GM18870 (cell line): Measurements from ENCODE around the gene KRTAP10-10.
"Not testable (repeated sequence)": the region's sequence is repeated elsewhere in the genome, so short reads cannot be mapped to it uniquely, and the experiment has no call there.

ENCODE experiments used
- ATAC-seq: cut with Tn5 transposase; IDR thresholded peaks from one replicate; pipeline ENCODE4 v1.9.1; 2021; ENCODE audit warnings: moderate library complexity; ENCODE audit not compliant: unreplicated experiment

KRTAP10-10 gene

DNA sequence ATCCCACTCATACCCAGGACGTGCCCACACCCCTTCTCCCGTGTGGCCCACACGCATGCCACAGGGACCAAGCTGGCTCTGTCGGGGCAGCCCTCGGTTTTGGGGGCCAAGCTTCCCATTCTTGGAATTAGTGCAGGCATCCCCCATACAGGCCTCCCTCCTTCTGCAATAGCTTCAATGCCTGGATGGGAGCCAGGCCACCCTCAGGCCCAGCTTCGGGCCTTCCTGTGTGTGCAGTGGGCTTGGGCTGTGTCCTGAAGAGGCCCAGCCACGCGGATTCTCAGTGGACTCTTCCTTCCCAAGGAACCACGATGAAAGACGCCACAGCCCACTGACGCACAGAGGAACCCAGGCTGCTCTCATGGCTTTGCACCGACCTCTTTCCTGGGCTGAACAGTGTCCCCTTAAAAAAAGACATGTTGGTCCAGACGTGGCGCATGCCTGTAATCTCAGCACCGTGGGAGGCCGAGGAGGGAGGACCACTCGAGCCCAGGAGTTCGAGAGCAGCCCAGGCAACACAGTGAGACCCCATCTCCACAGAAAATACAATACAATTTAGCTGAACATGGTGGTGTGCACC lies 12.5 kb downstream of the KRTAP10-10 start:
- no peak for ATAC-seq

DNA sequence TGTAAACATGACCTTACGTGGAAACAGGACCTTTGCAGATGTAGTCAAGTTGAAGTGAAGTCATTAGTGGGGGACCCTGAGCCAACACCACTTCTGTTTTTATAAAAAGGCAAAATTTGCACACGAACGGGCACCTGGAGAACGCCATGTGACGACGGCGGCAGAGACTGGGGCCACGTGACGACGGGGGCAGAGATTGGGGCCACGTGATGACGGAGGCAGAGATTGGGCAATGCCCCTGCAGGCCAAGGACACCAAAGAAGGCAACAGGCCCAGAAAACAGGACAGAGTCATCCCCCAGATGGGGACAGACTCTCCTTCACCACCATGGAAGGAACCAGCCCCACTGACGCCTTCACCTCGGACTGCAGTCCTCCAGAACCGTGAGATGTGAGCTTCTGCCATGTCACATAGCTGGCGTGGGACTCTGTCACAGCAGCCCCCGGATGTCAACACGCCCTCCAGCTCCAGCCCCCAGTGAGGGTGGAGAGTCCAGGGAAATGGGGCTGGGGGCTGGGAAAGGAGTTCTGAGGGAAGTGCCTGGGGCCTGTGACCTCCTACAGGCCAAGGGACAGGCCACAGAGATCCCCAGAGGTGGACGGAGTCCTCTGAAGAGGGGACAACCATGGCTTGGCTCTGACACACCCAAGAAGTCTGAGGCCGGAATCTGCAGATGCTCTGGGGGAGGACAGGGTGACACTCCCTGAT lies 13.3 kb downstream of the KRTAP10-10 start:
- no peak for ATAC-seq

DNA sequence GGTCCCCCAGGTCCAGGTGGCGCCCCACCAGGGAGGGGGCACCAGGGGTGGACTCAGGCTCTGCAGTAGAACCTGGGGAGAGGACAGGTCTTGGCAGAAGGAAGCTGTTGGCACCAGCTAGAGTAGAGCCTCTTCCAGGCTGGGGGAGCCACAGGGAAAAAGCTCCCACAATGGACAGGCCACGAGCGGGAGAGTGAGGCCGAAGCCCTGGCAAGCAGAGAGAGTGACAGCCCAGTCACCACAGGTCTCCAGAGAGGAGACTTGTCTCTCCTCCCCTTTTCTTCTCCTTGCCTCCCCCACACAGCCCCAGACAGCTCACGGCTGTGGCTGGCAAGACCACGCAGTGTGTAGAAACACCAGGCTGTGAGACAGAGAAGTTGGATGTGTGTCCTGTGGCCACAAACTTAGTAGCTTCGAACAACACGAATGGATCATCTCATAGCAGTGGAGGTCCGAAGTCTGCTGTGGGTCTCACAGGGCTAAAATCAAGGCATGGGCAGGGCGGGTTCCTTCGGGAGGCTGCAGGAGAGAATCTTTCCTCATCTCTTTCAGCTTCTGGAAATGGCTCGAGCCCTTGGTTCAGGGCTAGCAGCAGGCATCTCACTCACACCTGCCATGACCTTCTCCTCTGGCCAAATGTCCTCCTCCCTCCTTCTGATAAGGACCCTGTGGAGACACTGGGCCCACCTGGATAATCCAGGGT lies 14.0 kb downstream of the KRTAP10-10 start:
- ATAC-seq, result no peak

DNA sequence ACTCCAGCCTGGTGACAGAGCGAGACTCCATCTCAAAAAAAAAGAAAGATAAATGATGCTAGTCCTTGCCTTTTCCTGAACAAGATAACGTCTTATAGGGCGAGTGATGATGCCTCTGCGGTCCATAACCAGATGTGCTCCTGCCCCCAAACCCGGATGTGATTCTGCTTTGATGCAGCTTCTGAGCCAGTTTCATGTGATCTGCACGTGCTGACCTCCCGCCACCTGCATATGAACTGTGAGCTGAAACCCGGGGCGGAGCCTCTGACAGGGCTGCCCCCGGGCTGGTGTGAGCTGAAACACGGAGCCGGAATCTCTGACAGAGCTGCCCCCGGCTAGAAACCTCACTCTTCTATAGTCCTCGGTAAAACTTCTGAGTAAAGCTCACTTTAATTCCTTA lies 16.0 kb downstream of the KRTAP10-10 start:
- ATAC-seq, result no peak

DNA sequence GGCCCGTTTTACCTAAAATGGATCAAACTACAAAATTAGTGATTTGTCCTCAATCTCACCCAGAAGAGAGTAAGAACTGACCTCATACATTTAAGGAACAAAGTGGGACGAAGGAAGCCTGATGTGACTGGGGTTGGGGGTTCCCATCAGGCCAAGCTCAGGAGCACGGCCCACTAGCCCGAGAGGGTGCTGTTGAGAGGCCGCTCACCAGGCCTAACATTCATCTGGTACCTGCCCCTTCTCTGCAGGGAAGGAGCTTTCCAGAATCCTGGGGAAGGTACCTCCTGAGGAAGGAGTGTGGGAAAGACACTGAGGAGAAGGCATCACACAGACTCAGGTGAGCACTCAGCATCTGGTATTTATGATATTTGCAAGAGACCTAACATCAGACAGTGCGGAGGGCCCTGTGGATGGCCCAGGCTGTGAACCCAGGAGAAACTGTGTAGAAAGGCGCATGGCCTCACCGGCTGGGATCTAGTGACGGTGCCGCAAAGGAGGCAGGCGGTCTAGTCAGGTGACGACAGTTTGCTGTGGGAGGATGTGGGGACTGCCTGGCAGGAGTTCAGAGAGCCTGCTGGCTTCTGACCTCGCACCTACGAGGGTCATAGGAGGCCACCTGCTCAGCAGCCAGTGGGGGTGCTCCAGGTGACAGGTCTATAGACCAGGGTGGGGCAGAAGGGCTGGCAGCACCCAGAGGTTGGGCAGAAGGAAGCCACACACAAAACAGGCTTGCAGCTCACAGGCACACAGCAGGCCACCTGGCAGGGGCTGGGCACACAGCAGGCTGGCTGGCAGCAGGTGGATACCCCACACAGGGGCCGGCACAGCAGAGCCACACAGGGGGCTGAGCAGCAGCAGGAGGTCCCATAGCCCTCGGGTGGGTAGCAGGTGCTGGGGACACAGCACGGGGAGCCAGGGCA lies 16.8 kb downstream of the KRTAP10-10 start:
- ATAC-seq, result no peak

DNA sequence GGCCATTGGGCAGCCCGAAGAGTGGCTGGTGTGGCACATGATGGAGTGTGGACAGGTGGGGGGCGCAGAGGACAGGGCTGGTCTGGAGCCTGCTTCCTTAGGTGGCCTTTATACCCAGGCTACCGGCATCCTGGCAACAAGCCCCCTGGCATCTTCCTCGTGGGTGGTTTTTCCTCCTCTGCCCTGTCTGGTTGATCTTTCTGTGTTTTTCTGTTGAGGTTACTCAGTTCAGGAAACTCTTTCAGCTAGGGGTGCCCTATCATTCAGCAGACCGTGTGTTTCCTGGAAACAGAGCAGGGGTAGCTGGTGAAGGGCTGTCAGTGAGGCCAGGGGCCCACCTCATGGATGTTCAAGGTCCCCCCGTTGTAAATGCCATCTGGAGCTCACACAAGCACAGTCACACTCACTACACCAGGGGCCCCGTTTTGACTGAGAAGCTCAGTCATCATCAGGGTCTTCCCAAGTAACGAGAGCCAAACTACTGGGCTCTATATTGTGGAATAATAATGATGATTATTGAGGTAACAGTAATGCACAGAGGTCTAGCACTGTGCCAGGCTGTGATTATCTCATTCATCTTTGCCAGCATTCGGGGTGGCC lies 17.5 kb downstream of the KRTAP10-10 start, which contains the start of gene KRTAP12-4:
KRTAP12-4 (minus strand) TSS at position 84 of the 600 bp plus-strand sequence; CDS start at position 39, 45 bp downstream.
- no peak for ATAC-seq

DNA sequence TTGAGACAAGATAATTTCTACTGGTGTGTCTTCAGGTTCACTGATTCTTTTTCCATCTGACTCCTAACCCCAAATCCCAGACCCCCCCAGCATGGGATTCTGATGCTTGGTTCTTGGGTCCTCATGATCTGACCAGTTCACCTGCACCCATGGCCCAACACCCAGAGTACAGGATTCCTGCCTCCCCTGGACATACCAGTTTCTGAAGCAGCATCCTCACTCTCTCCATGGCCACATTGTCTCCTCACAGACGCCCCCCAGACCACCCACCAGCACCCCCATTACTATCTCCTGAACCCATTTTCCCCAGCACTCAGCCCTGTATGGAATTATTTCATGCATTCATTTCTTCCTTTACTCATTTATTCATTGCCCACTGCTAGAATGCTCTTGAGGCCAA lies 19.7 kb downstream of the KRTAP10-10 start:
- ATAC-seq, result no peak

DNA sequence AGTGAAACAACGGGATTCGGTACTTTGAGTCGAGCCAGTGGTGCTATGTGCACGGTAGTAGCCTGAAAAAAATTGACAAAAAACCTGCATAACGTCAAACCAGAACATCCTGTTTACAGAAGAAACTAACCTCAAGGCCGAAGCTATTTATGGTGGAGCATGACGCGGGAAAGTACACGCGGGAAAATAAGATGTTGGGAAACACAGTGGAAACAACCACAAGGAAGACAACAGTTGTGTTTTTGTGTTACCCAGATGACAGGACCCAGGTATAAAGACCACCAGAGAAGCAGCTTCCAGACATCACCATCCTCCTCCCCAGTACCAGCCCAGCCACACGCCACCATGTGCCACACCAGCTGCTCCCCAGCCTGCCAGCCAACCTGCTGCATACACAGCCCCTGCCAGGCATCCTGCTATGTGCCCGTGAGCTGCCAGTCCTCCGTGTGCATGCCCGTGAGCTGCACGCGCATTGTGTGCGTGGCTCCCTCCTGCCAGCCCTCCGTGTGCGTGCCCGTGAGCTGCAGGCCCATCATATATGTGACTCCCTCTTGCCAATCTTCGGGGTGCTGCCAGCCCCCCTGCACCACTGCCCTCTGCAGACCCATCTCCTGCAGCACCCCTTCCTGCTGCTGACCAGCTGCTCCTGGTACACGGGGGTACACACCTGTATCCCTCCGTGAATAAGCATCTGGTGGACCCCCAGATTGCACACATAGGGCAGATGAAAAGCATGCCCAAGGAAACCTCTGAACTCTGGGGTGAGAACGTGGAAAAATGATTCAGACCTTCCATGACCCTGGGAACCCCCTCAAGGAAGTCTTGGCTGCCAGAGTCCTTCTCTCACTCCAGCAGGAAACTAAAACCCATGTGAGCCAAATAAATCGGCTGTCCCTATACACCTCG lies 20.7 kb downstream of the KRTAP10-10 start, which contains the start of gene KRTAP12-3:
KRTAP12-3 (plus strand) TSS at position 298 of the 906 bp plus-strand sequence; CDS start at position 346, 48 bp downstream.
- ATAC-seq, result no peak

DNA sequence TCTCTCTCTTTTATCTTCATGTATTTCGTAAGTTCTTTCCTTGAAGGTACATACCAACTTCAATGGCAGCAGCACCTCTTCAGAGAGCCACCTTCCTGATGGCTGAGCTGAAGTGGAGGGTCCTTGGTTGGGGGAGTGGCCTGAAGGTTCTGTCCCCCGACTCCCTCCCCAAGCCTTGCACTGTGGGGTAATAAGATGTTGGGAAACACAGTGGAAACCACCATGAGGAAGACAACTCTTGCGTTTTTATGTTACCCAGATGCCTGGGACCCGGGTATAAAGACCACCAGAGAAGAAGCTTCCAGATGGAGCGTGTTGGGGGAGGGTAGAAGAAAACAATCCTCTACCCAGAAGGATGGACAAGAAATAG lies 21.4 kb downstream of the KRTAP10-10 start:
- no peak for ATAC-seq

DNA sequence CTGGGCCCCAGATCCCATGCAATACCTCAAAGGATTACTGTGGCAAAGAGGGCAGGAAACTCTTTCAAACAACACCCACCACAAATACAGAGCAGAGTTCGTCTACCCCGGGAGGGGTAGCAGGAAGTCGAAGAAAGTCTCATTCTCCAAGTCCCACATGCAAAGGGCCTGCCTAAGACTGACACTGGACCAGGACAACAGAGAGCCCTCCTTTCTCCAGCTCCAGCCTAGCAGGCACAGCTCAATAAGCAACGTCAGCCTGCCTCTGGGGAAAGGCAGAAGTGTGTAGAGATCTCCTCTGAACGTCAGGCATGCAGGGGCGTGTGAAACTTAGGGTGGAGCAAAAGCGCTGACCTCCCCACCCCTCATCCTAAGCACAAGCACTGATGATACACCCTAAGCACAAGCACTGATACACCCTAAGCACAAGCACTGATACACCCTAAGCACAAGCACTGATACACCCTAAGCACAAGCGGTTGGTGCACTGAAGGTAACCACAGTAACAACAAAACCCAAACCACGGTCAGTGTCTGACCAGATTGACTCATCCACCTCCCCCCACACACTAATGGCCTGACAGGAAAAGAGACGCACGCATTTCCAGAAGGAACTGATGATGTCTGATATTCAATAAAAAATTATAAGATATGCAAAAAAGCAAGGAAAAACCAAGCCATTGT lies 21.9 kb downstream of the KRTAP10-10 start:
- ATAC-seq, result no peak

DNA sequence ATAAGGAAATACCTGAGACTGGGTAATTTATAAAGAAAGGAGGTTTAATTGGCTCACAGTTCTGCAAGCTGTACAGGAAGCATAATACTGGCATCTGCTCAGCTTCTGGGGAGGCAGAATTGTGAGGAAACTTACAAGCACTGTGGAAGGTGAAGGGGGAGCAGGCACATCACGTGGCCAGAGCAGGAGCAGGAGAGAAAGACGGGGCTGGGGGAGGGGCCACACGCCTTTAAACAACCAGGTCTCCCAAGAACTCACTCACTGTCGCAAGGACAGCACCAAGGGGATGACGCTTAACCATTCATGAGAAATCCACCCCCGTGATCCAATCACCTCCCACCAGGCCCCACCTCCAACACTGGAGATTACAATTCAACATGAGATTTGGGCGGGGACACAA lies 24.4 kb downstream of the KRTAP10-10 start:
- ATAC-seq, result not testable (repeated sequence)

DNA sequence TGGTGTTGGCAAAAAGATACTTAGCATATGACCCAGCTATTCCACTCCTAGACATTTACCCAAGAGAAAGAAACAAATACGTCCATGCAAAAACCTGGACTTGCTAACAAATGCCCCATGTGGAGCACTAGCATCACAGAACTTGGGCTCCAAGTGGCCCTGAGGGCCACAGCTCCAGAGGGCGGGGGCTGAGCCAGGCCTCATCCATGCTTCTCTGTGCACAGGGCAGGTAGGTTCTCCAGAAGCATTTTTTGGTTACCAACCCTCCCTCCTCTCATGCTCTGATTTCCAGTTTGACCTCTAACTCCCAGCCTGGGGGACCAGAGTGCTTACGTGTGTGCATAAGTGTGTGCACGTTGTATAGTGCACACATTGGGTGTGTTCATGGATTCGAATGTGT lies 27.5 kb downstream of the KRTAP10-10 start:
- no peak for ATAC-seq

DNA sequence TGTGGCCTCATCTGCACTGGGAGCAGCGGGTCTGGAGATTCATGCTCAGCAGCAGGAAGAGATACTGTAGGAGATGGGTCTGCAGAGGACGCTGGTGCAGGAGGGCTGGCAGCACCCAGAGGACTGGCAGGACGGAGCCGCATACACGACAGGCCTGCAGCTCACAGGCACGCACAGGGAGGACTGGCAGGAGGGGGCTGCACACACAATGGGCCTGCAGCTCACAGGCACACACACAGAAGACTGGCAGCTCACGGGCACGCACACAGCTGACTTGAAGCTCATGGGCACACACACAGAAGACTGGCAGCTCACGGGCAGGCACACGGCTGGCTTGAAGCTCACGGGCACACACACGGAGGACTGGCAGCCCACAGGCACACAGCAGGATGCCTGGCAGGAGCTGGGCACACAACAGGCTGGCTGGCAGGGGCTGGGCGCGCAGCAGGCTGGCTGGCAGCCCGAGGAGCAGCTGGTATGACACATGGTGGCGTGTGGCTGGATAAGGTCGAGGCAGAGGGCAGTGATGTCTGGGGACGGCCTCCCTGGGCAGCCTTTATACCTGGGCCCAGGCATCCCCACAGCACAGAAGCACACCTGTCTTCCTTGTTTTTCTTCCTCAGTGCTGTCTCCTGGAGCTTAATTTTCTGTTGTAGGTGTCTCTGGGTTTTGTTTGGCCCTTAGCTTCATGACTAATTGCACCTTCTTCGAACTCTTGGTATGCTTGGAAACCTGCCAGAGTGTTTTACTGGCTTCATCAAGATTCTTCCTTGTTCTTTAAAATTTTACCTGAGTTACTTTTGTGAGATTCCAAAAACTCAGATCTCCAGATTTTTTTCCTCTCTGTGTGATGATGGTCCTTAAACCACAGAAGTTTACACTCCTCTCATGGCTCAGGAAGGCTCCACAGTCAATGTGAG lies 29.5 kb downstream of the KRTAP10-10 start, which contains the start of gene KRTAP12-2:
KRTAP12-2 (minus strand) TSS at position 527 of the 920 bp plus-strand sequence; CDS start at position 486, 41 bp downstream.
- no peak for ATAC-seq

DNA sequence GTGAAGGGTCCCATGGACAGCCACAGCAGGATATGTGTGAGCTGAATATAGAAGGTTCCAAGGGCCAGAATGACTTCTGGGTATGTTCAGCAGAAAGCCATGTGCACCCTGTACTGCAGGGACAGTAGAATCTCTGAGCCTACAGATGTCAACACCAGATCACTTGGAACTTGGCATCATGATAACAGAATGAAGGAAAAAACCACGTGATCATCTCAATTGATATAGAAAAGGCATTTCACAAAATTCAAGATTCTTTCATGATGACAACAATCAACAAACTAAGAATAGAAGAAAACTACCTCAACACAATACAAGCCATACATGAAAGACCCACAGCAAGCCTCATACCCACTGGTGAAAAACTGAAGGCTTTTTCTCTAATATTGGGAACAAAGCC lies 30.5 kb downstream of the KRTAP10-10 start:
- no peak for ATAC-seq

DNA sequence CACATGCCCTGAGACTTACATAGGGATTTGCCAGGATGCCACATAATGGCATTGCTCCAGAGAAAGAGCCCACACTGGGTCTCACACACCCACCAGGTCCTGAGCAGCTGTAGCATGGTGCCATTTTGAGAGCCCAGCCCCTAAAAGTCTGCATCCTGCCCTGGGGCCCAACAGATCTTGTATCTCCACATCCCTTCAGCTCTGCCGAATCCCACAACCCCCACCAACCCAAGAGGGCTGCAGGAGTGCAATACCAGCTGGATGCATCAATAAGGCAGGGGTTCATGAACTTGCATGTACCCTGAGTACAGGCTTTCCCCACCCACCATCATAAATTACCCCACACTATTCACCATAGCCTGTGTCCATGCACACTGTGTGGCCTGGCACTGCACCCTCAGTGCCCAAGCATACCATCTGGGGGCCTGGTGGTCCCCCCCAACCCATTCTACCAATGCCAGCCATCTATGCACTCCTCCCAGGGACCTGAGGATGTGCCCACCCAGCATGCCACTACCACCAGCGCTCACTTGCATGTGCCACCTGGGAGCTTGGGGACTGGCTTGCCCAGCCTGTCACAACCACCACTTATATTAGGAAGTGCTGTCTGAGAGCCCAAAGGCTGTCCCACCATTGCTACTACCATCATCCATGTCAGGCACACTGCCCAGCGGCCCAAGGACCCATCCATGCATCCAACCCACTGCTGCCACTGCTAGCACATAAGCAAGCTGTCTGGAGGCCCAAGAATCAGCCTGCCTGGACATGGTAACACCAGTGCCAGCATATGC lies 33.7 kb downstream of the KRTAP10-10 start:
- no peak for ATAC-seq

DNA sequence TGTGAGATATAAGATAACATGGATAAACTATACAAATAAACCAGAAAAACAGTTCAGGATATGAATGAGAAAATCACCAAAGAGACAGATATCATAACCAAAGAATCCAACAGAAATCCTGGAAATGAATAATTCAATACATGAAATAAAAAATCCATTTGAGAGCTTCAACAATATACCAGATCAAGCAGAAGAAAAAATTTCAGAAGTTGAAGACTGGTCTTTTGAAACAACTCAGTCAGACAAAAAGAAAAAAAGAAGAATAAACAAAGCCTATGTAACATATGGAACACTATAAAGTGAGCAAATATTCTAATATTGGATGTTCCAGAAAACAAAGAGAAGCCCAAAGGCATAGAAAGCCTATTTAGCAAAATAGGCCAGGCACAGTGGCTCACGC lies 34.8 kb downstream of the KRTAP10-10 start:
- ATAC-seq, result no peak

DNA sequence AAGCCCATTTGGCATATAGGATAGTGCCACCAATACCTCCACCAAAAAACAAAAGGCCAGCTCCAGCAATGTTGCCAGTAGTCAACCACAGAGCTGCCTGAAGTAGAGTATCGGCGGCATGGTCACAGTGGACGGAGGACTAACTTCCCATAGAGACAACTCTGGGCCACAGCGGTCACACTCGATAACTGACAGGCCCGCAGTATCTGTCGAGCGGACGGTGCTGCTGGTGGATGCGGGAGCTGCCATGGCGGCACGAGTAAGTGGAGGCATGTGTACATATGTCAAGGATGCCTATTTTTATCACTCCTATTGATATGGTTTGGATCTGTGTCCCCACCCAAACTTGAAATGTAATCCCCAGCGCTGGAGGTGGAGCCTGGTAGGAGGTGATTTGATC lies 40.7 kb downstream of the KRTAP10-10 start:
- no peak for ATAC-seq
